ENCODE measurements around the gene CAMTA1. TPM values are rescaled to one million over a fixed set of nuclear protein-coding genes. Genes with fewer than 3 reads are reported as not detected.

The CAMTA1 gene
- total RNA-seq, 1 donor from 2014 or later = 63.8 TPM

- no peak for DNase-seq (ENCODE audit: low spot score)
- no peak for TF ChIP-seq CTCF (IDR thresholded peaks at IDR 0.05)
- H3K4me1 Mint-ChIP-seq (ENCODE audit: low read depth) = no peaks in the 10 kb centered on the region
- H3K4me3 Mint-ChIP-seq (ENCODE audit: unreplicated experiment) = no peak overlapping the region
- no peaks in the 10 kb centered on the region for H3K9me3 Mint-ChIP-seq (ENCODE audit: low read depth)
- peaks cover 21% of the 10 kb centered on the region for H3K27me3 Mint-ChIP-seq (ENCODE audit: low read depth)
- H3K27ac Mint-ChIP-seq (ENCODE audit: unreplicated experiment) = no peak overlapping the region
- peaks cover 1% of the 10 kb centered on the region for H3K36me3 Mint-ChIP-seq (ENCODE audit: low read depth)
Measured at GRCh38 chr1:6757719-6758435, 27.4 kb upstream of the CAMTA1 start.

DNA sequence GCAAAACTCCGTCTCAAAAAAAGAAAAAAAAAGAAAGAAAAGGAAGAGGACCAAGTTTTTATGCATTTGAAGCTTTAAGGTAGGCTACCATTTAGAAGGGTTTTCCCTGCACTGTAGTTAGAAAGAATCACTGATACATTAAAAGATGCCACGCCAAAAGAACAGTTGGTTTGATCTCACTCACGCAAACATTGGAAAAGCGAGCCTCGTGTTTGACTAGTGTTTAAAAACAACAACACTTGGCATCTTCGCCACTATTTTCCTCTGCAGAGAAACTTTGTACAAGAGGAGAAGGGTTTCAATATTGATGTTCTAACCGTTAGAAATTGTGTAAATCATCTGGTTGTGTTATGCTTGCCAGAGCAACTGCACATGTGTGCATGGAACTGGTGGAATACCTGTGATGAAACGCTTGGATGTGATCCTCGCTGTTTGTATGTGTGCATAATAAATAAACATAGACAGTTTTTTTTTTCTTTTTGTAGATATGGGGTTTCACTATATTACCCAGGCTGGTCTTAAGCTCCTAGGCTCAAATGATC lies 24.0 kb upstream of the CAMTA1 start:
- TF ChIP-seq CTCF (IDR thresholded peaks at IDR 0.05) = no peak
- Mint-ChIP-seq H3K4me3 (ENCODE audit: unreplicated experiment) (no peak overlapping the region), H3K27ac (ENCODE audit: unreplicated experiment) (no peak overlapping the region), H3K4me1 (ENCODE audit: low read depth) (no peaks in the 10 kb centered on the region), H3K27me3 (ENCODE audit: low read depth) (peaks cover 12% of the 10 kb centered on the region), H3K36me3 (ENCODE audit: low read depth) (peaks cover 1% of the 10 kb centered on the region), H3K9me3 (ENCODE audit: low read depth) (no peaks in the 10 kb centered on the region)
- DNase-seq (ENCODE audit: low spot score) = no peak

GRCh38 chr1:6762060-6762459 lies 23.2 kb upstream of the CAMTA1 start:
- H3K4me3 Mint-ChIP-seq (ENCODE audit: unreplicated experiment) = no peak overlapping the region
- DNase-seq (ENCODE audit: low spot score) = no peak

DNA sequence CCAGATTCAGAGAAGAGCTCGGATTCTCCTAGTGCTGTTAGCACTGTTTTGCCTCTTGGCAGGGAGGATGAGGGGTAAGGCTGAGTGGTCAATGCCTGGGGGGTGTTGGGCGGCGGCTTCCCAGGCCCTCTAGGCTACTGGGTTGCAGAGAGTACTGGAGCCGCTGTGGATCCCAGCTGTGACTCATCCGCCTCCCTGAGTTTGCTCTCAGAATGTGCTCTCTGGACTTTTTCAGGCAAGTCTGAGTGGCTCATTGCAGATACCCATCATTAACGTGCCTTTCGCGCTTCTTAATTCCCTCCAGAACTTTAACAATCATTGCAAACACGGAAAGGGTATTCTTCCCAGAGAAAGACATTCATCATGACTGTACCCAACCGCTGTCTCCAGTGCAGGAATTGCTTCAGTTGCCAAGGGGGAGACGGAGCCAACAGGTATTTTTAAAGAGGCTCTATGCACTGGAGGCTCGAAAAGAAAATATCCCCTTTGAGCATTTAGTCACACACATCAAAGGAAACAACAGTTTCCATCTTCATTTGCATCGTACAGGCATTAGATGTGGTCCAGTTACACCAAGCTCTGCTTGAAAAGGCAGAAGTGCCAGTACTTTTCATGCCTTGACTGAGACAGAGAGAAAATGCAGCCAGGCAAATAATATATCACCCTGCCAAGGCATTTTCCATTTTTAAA lies 14.4 kb upstream of the CAMTA1 start:
- no peaks in the 10 kb centered on the region for H3K36me3 Mint-ChIP-seq (ENCODE audit: low read depth)
- H3K9me3 Mint-ChIP-seq (ENCODE audit: low read depth) = no peaks in the 10 kb centered on the region
- H3K27me3 Mint-ChIP-seq (ENCODE audit: low read depth) = no peaks in the 10 kb centered on the region
- peak overlapping the region; percentile 1 for H3K27ac Mint-ChIP-seq (ENCODE audit: unreplicated experiment)
- peaks cover 12% of the 10 kb centered on the region for H3K4me1 Mint-ChIP-seq (ENCODE audit: low read depth)
- no peak overlapping the region for H3K4me3 Mint-ChIP-seq (ENCODE audit: unreplicated experiment)
- DNase-seq (ENCODE audit: low spot score) = no peak
- TF ChIP-seq CTCF (IDR thresholded peaks at IDR 0.05) = no peak

More at GRCh38 chr1:6762060-6762459, 23.2 kb upstream of the CAMTA1 start:
- H3K4me1 Mint-ChIP-seq (ENCODE audit: low read depth) = no peaks in the 10 kb centered on the region
- peaks cover 7% of the 10 kb centered on the region for H3K27me3 Mint-ChIP-seq (ENCODE audit: low read depth)
- H3K9me3 Mint-ChIP-seq (ENCODE audit: low read depth) = no peaks in the 10 kb centered on the region
- TF ChIP-seq CTCF (IDR thresholded peaks at IDR 0.05) = no peak
- H3K36me3 Mint-ChIP-seq (ENCODE audit: low read depth) = no peaks in the 10 kb centered on the region
- no peak overlapping the region for H3K27ac Mint-ChIP-seq (ENCODE audit: unreplicated experiment)

DNA sequence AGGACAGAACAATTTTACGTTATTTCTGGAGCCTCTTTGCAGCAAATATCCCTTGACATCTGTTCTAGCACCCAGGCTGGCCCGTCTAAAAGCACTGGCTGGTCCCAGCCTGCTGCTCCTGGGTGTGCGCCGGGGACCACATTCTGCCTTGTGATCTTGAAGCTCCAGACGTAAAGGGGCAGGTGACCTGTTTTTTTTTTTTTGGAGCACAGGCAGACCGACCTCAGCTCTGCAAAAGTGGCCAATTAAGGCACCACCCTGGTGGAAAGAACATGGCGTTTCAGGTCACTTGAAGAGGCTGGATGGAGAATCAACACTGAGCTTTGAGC lies 13.8 kb upstream of the CAMTA1 start:
- peaks cover 4% of the 10 kb centered on the region for H3K9me3 Mint-ChIP-seq (ENCODE audit: low read depth)
- no peak for TF ChIP-seq CTCF (IDR thresholded peaks at IDR 0.05)
- H3K36me3 Mint-ChIP-seq (ENCODE audit: low read depth) = no peaks in the 10 kb centered on the region

More for the DNA sequence above, 13.8 kb upstream of the CAMTA1 start:
- Mint-ChIP-seq H3K27ac (ENCODE audit: unreplicated experiment) (no peak overlapping the region), H3K27me3 (ENCODE audit: low read depth) (no peaks in the 10 kb centered on the region), H3K4me3 (ENCODE audit: unreplicated experiment) (no peak overlapping the region), H3K4me1 (ENCODE audit: low read depth) (peaks cover 12% of the 10 kb centered on the region)
- no peak for DNase-seq (ENCODE audit: low spot score)
